DND-41 (cell line): ENCODE data around the gene INPP5B.
A peak's percentile ranks its signal among the peaks of the same experiment; 100 is the strongest.

ENCODE experiments used
- ATAC-seq: fragments of 200-7000 bp; cut with Tn5 transposase; 3 replicates; pipeline ENCODE4 v1.9.1; 2021; ENCODE audit warnings: low read depth; ENCODE audit not compliant: insufficient read depth
- DNase-seq: peaks from one replicate; pipeline ENCODE4 v3.0.0-alpha.2; 2020
- H2AFZ ChIP-seq: 2 replicates; pipeline ENCODE4 v1.6.0; 2012; ENCODE audit warnings: low read depth, low read length
- H3K27ac ChIP-seq: 2 replicates; pipeline ENCODE4 v1.5.1; 2012; ENCODE audit warnings: low read length, inconsistent platforms
- H3K27me3 ChIP-seq: fragments of 200-600 bp; sonication (generic); 2 replicates; pipeline ENCODE4 v1.6.0; 2012; ENCODE audit warnings: low read length, mild to moderate bottlenecking, inconsistent platforms; ENCODE audit not compliant: insufficient read depth, poor library complexity
- H3K36me3 ChIP-seq: 2 replicates; pipeline ENCODE4 v1.5.1; 2012; ENCODE audit warnings: low read length, inconsistent platforms; ENCODE audit not compliant: insufficient read depth
- H3K4me1 ChIP-seq: 2 replicates; pipeline ENCODE4 v1.5.1; 2012; ENCODE audit warnings: mild to moderate bottlenecking, low read length; ENCODE audit not compliant: insufficient read depth
- H3K4me2 ChIP-seq: 2 replicates; pipeline ENCODE4 v1.6.0; 2012; ENCODE audit warnings: mild to moderate bottlenecking, moderate library complexity, low read length, inconsistent platforms; ENCODE audit not compliant: insufficient read depth
- H3K4me3 ChIP-seq, 2 experiments: fragments of 200-600 bp in 1 of 2; shearing (Covaris generic) in 1 of 2; 2 replicates each; pipeline ENCODE4 v1.5.1; 2012 to 2016; ENCODE audit warnings: inconsistent platforms in 2 of 2, low read length in 2 of 2, mild to moderate bottlenecking in 2 of 2, low read depth in 1 of 2, moderate library complexity in 1 of 2
- H3K79me2 ChIP-seq: 2 replicates; pipeline ENCODE4 v1.6.0; 2012; ENCODE audit warnings: low read length, inconsistent platforms; ENCODE audit not compliant: insufficient read depth
- H3K9ac ChIP-seq: 2 replicates; pipeline ENCODE4 v1.6.0; 2012; ENCODE audit warnings: low read depth, mild to moderate bottlenecking, inconsistent platforms, low read length, moderate library complexity
- H3K9me3 ChIP-seq: 2 replicates; pipeline ENCODE4 v1.5.1; 2012; ENCODE audit warnings: low read length, moderate library complexity, mild to moderate bottlenecking, inconsistent platforms; ENCODE audit not compliant: insufficient read depth, severe bottlenecking
- H4K20me1 ChIP-seq: 2 replicates; pipeline ENCODE4 v1.6.0; 2012; ENCODE audit warnings: low read length; ENCODE audit not compliant: insufficient read depth
- CTCF ChIP-seq: IDR thresholded peaks from 2 replicates; pipeline ENCODE4 v1.5.1; 2012; ENCODE audit warnings: borderline replicate concordance, low read length, moderate library complexity, mild to moderate bottlenecking; ENCODE audit not compliant: poor library complexity, severe bottlenecking; ENCODE audit errors: extremely low read depth
- EZH2 ChIP-seq: IDR thresholded peaks from 3 replicates; pipeline ENCODE4 v1.6.1; 2012; ENCODE audit warnings: borderline replicate concordance, low read depth, mild to moderate bottlenecking, moderate library complexity, low read length, inconsistent platforms; ENCODE audit not compliant: severe bottlenecking

INPP5B gene

GRCh38 chr1:37893673-37894072 lies 53.2 kb downstream of the INPP5B start:
- Histone ChIP-seq H2AFZ (no peak overlapping the region), H3K9me3 (no peaks in the 10 kb centered on the region), H3K79me2 (no peaks in the 10 kb centered on the region), H3K4me3 (no peak overlapping the region), H3K27ac (no peak overlapping the region), H3K4me1 (no peaks in the 10 kb centered on the region), H3K27me3 (no peaks in the 10 kb centered on the region), H3K9ac (no peak overlapping the region), H3K4me2 (no peak overlapping the region), H4K20me1 (no peaks in the 10 kb centered on the region), H3K36me3 (peaks cover 14% of the 10 kb centered on the region)
- no peak for TF ChIP-seq CTCF
- TF ChIP-seq EZH2 = no peak
- DNase-seq (no peak), ATAC-seq (no peak)

GRCh38 chr1:37892151-37893047 lies 54.5 kb downstream of the INPP5B start:
- no peak overlapping the region for H3K27ac ChIP-seq
- DNase-seq = no peak
- H3K4me2 ChIP-seq = no peak overlapping the region
- H3K27me3 ChIP-seq = no peaks in the 10 kb centered on the region
- no peak for ATAC-seq
- H4K20me1 ChIP-seq = no peaks in the 10 kb centered on the region
- H2AFZ ChIP-seq = no peak overlapping the region
- no peaks in the 10 kb centered on the region for H3K79me2 ChIP-seq
- no peak for TF ChIP-seq CTCF
- no peak for TF ChIP-seq EZH2
- no peaks in the 10 kb centered on the region for H3K9me3 ChIP-seq
- no peak overlapping the region for H3K4me3 ChIP-seq
- no peak overlapping the region for H3K9ac ChIP-seq
- no peaks in the 10 kb centered on the region for H3K4me1 ChIP-seq
- H3K36me3 ChIP-seq = peaks cover 26% of the 10 kb centered on the region

- peaks cover 44% of the 10 kb centered on the region for H3K36me3 ChIP-seq
- DNase-seq = no peak
- no peak overlapping the region for H3K4me2 ChIP-seq
- H4K20me1 ChIP-seq = no peaks in the 10 kb centered on the region
- TF ChIP-seq CTCF (peak; percentile 55), EZH2 (no peak)
- H2AFZ ChIP-seq = no peak overlapping the region
- H3K4me3 ChIP-seq = no peak overlapping the region
- no peaks in the 10 kb centered on the region for H3K9me3 ChIP-seq
- no peak overlapping the region for H3K27ac ChIP-seq
- H3K9ac ChIP-seq = no peak overlapping the region
- H3K79me2 ChIP-seq = no peaks in the 10 kb centered on the region
- H3K27me3 ChIP-seq = no peaks in the 10 kb centered on the region
- no peaks in the 10 kb centered on the region for H3K4me1 ChIP-seq
- ATAC-seq = 0 out of 3 replicates have a peak, but pooled peaks have one; percentile 52
Observed at GRCh38 chr1:37890378-37891014, 56.4 kb downstream of the INPP5B start.
